HG03108 (cell line): ENCODE measurements around the gene GLRX.
A peak's percentile ranks its signal among the peaks of the same experiment; 100 is the strongest.

ENCODE experiments used
- ATAC-seq: cut with Tn5 transposase; IDR thresholded peaks from one replicate; pipeline ENCODE4 v1.9.1; 2021; ENCODE audit warnings: moderate library complexity; ENCODE audit not compliant: unreplicated experiment

Gene GLRX, protein sequence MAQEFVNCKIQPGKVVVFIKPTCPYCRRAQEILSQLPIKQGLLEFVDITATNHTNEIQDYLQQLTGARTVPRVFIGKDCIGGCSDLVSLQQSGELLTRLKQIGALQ

DNA sequence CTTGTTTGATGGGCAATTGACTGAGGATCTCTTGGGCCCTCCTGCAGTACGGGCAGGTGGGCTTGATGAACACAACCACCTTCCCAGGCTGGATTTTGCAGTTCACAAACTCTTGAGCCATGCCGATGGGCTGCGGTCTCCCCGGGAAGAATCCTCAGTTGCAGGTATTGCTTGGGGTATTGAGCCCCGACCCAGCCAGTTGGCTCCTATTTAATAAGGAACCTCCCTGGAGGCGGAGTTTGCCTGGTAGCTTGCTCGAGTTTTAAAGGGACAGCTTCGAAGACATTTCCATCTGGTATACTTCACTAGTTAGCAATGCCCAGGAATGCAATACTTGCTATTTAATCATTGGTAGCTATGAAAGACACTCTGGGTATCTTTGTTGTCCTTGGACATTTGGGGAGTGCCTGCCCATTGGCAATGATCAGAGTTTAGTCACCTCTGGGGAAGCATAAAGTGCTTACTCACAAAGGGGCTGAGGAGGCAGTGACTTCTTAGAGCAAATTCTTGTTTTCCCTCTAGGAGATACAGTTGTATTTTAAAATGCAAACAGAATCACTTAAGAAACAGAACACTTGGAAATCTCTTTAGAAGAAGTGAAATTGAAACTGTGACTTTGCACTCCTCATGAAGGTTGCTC lies at the start of gene GLRX:
Gene GLRX, minus strand, starts transcription at position 185 of the 640 bp plus-strand sequence. Its CDS starts 64 bp downstream, at position 121.
- ATAC-seq: peak; percentile 35

DNA sequence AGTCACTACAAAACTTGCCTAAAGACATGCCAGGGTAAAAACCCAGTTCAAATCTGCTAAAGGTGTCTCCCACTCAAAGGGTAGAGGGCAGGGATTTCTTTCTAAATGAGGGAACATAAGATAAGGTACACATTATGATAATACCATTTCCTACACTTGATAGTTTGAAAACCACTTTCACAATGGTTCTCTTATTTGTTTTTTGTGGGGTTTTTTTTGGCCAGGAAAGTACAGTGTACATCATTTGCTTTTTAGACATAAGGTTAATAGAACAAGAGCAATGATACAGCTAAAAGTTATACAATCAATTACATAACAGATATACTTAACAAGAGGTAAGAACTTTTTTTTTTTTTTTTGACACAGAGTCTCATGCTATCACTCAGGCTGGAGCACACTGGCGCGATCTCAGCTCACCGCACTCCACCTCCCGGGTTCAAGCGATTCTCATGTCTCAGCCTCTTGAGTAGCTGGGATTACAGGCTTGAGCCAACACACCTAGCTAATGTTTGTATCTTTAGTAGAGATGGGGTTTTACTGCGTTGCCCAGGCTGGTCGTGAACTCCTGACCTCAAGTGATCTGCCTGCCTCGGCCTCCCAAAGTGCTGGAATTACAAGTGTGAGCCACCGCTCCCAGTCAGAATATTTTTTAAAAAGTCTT lies 48.8 kb upstream of the GLRX start:
- ATAC-seq: no peak

DNA sequence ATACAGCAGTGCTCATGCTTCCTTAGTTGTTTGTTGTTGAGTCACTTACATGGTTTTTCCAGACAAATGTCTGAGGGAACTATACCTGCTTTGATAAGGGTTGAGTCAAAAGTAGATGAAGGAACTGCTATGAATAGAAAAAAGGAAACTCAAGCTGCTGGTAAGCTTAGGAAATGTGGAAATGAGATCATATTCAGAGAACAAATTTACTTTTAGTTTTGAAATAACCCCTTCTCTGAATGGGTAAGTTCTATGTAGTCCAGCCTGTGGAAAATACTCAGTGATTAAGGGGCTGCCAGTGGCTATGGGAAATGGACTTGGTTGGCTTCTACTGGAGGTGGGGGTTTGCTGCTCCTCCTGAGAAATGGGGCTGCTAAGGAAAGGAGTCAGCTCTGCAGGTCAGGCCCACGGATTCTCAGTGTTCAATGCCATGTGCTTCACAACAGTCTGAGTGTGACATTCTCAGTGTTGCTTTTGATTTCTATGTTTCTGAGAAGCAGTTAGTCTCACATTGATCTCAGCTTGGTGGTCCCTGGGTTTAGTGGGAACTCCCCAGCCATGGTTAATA lies 47.7 kb upstream of the GLRX start:
- ATAC-seq: peak; percentile 62

DNA sequence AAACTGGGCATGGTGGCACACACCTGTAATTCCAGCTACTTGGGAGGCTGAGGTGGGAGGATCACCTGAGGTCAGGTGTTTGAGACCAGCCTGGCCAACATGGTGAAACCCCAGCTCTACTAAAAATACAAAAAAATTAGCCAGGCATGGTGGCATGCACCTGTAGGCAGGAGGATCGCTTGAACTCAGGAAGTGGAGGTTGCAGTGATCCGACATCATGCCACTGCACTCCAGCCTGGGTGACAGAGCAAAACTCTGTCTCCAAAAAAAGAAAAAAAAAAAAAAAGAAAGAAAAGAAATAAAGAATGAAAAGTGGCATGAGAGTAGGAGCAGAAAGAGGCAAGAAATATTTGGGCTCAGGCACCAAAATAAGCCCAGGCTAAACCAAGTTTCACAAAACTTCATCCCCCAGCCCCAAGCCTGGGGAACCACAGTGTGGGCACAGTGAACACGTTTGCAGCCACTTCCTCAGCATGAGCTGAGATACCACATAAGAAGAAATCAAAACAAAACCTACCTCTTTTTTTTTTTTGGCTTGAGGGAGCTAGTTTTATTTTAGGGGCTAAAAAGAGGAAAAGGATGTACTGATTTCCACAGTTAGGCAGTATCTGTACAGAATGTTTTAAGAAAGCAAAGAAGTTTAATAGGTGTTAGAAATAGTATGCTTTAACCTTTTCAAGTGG lies 46.8 kb upstream of the GLRX start:
- ATAC-seq: peak; percentile 50

DNA sequence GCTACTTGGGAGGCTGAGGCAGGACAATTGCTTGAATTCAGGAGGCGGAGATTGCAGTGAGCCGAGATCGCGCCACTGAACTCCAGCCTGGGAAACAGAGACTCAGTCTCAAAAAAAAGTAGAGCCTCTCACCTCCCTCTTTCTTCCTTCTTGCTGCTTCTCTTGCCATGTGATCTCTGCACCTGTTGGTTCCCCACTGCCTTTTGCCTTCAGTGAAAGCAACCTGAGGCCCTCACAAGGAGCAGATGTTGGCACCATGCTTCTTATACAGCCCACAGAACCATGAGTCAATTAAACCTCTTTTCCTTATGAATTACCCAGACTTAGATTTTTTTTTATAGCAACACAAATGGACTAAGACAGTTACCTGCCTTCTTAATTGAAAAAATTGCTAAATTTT lies 45.6 kb upstream of the GLRX start:
- no peak for ATAC-seq

DNA sequence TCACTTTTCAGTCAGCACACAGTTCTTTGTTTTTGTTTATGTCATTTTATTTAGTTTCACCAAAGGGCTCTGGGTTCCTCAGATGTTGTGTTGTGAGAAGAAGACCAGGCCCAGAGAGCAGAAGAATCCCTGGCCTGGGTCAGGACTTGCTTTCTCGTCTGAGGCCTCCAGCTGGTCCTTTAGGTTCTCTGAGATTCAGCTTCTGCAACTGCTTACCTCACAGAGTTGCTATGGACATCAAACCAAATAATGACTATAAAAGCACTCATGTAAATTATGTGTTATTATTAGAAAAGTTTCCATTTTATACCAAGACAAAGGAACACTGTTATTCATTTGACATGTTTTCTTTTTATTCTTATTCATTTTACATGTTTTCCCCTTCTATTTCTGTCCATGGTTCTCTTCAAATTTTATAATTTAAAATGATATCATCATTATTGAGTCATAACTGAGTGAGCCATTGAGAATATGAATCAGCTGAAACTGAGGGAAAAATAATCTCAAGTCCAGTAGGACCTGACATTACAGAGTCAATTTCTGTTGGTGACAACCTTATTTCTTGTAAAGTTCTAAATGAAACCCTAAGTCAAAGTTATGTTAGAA lies 44.0 kb upstream of the GLRX start:
- no peak for ATAC-seq

DNA sequence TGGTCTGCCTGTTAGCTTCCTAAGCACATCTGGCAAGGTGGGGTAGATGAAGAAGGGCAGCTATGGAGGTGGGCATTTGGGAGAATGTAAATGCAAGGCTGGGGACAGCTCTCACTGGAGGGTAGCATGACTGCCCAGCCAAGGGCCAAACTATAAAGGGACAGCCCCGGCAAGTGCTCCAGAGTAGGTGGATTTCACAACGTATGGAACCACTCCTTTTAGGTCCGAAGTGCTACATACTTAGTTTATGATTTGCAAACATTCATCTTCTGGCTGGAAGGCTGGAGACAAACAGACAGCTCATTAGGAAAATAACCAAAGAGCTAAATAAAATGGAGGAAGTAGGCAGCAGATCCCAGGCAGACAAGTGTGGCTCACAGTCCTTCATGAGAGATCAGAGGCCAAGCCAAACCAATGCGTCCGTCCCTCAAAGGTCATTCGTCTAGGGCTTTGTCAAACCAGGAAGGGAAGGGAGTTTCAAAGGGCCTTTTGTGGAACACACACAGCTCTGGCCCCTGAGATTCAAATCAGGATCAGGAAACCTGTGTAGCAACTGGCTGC lies 42.5 kb upstream of the GLRX start:
- no peak for ATAC-seq

DNA sequence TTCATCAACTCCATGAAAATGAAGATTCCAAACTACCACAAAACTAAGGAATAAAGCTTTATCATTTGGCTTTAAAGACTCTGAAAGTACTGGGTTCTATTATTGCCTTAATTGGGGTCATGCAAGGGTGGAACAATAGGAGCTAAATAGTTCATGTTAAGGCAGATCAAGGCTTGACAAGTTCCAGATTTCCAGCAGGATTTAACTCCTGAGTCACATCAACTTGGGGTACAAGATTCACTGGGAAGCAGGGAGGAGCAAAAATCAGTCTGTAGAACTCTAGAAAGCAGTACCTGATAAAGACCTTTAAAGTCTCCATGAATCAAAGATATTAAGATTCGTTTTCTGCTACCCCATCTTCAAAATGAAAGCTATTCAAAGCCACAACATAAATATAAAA lies 41.9 kb upstream of the GLRX start:
- no peak for ATAC-seq

DNA sequence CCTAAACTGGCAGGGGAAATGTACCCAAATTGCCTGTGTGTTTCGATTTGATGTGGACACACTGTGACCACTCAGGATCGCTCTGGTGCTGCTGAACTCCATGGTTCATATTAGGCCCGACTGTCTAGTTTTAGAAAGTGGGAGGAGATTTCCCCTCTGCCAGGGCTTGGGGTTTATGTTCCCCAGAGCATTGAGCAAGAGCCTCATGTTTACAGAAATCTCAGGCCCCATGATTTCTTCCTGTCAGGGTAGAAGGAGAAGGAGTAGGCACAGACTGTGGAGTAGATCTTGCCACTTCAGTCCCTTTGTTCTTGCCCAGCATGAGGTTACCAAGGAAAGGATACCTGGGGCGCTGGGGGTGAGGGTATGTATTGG lies 40.8 kb upstream of the GLRX start:
- no peak for ATAC-seq

DNA sequence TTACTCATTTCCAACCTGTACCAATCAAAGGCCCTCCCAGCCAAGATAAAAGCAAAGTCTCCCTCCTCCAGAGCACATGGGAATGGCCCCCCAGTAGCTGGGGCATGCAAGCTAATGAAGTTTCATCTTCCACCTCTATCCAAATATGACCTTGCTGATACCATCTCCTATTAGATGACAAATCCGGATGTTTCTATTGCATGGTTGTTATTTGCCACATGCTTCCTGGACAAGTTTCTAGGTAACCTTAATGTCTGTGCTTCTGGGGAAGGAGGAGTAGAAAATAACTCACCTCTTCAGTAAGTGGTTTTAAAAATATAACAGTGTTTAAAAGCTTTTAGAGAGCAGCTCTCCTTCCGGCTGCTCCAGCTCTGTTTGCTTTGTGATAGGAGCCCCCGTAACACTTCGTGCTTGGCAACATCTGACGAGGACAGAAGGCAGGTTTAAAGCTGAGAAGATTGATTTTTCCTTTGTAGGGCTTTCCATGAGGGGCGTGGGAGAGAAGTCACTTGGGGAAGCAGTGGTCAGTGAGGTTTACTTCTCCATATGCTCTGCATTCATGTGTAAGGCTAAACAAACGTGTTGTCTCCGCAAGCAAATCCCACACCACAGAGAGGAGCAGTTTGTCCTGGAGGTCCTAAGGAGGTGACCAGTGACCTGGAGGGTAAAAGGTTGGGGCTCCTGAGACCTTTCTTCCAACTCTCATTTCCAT lies 40.3 kb upstream of the GLRX start:
- no peak for ATAC-seq

DNA sequence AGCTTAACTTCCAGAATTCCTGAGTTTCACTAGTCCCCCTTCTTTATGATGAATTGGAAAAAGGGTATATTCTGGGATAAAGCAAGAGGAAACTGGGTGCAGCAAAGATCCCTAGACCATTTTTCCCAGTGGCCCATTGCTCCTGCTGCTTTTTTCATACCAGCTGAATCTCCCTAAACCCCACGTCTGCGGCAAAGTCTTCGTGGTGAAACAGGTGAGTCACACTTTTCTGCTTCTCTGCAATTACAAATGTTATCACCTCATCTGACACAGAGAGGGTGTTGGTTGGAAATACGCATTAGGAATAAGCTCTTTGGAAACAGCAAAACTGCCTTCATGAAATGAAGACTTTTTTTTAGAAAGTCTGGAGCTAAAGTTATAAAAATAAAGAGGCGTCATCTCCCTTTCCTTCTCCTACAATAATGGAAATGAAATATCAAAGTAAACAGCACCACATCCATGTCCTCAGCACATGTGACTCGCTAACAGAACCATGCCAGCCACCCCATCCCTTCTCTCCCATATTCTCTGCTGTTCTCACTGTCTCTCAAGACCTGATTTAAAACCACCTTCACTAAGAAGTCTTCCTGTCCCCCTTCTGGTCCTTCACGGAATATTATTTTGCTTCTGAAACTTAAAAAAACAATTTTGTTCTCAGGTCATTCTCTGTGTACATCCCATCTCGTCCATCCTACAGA lies 39.5 kb upstream of the GLRX start:
- ATAC-seq: no peak

DNA sequence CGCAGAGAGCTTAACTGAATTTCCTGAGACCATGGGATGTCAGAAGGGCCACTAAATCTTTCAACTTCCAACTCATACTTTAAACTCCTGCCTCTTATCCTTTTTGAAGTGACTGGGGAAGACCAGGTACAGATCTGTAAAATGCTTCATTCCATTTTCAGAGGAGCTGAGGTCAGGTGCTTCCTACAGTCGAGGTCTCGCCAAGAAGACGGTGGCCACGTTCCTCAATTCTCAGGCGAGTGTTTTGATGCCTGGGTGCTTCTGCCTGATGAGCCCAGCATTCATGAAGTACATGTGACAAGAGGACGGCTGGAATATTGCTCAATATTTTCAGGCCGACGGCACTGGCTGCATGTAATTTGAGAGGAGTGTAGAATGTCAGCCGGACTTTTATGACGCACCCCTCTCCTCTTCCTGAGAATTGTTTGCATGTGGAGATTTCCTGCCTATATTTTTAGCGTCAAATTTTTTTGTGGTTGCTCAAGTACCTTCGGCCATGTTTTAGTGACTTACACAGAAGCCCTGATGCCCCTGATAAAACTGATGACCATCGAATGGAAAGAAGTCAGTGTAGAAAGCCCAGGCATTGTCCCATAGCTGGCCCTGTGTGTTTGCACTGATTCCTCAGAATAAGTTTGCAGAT lies 38.8 kb upstream of the GLRX start:
- ATAC-seq: no peak

DNA sequence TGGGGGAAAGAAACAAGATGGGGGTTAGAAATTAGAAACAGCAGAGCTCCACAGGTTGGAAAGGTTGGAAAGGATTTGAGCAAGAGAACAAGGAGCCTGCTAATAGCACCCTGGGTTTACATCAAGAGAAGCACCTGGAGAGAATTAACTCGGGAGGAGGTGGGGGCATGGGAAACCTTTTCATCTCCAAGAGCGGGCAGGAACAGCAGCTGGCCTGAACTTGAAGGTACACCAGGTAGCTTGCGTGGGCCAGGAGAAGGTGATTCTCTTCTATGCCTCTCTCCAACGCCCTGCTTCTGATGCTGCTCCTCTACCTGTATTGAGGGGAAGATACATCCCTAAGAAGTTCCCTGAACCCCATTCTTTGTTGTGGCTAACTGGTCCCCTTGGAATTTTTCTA lies 37.1 kb upstream of the GLRX start:
- ATAC-seq: no peak

DNA sequence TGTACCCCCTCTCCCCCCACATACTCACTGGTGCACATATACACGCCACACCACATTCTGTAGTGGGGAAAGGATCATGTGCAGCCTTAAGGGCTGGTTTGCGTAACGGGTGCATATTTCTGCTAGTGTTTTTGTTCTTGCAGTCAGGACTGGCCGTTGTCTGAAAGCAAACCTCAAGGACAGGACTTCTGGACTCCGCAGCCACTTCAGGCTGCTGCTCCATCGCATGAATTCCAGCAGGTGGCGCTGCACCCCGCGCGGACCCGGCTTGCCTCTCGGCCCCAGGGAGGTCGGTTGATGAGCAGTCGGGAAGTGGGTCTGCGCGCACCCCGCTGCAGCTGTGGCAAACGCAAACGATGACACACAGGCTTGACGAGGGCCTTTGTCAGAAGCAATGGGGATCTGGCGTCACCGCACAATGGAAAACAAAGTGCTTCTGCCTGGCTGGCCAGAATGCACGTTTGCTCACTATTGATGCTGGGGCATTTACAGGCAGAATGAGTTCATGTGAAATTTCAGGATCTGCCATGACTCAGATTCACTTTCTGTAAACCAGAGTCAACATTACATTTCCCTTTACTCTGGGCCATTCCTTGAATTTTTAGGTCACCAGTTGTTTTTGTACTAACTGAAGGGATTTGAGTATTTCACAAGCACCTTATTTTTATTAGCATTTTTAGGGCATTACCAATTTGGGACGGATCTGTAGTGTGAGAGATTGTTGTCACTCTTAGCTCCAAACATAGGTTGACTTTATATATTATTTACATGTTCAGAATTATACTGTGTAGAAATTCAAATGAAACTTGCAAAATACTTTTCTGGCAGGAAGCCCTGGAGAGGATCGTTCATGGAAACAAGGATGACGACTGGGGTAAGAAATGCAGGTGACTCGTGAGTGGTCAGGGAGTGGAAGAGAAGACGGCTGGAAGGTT lies 36.4 kb upstream of the GLRX start:
- ATAC-seq: peak; percentile 88

DNA sequence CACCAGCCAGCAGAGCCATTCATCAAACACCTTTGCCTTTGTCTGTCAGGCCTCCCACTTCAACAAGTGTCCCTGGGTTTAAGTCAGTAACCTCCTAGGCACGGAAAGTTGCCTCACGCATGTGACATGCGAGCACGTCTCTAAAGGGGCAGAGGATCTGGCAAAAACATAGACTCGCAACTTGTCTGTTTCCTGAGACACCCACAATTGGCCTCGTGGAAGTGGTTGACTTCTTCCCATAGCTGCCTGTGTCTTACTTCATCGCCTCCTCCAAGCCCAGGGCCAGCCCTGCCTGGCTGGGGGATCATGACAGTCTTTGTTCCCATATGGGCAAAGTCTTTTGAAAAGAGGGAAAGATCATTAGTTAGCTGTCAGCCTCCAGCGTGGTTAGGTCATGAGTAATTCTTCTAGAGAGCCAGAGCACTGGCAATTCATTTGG lies 35.5 kb upstream of the GLRX start:
- ATAC-seq: no peak

DNA sequence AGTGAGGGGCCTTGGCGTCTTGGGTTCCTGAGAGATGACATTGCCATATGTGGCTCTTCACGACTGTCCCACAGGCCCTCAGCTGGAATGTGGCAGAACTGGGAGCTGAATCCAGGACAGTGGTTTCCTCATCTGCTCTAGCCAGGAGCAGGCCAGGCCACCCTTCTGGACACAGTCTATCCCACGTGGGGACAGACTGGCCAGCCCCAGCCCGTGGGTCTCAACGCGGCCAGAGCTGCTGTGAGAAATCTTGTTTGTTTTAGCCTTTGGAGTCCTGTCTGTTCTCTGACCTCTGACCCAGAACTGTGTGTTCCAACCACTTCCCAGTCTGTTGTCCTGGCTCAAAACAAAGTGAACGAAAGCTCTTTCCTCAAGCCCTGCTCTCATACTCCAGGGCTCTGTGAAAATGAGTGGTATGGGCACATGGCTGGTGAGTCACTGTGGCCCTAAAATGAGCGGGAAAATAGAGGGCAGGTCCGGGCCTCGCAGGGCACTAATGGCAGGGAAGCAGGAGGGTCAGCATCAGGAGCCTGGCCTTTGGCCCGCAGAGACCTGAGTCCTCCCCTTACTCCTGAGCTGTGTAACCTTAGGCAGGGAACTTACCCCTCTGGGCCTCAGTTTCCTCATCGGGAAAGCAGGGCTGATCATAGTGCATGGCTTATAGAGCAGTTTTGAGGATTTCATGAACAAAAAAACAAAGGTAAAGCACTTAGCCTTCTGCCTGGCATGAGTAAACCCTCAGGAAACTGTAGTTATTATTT lies 34.8 kb upstream of the GLRX start:
- no peak for ATAC-seq

DNA sequence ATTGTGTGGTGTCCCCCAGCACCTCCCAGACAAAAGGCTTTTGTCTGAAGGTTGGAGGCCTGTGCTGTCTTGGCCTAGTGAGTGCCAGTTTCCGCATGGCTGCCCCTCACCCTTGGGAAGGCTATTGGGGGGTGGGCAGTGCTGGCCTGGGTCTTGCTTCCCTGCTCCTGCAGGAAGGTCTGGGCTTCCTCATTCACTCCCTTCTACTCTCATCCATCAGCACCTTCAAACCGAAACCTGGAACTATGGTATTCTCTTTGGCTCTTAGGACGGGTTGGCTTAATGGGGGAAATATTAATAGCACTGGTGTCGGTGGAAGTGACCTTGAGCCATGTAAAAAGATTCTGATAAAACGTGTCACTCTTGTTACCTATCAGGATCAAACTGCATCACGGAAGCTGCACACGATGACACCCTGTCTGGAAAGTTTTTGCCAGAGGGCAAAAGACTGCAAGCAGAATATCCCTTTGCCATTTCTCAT lies 34.0 kb upstream of the GLRX start:
- ATAC-seq: no peak
